Measurements from ENCODE around the gene ZGLP1. TPM values are rescaled to one million over a fixed set of nuclear protein-coding genes. Genes with fewer than 3 reads are reported as not detected.

Gene ZGLP1
- total and polyA plus RNA-seq, 9 donors: 0.27 to 5.6 (median 3.0) TPM

- peak overlapping the region; percentile 78 to 89 for H3K27ac ChIP-seq
- 22 to 26% (median 25%) methylated on average over 18 of the region's 18 CpGs for WGBS, 3 donors
These were observed 22.7 kb upstream of the ZGLP1 start for GRCh38 chr19:10332158-10332964.

DNA sequence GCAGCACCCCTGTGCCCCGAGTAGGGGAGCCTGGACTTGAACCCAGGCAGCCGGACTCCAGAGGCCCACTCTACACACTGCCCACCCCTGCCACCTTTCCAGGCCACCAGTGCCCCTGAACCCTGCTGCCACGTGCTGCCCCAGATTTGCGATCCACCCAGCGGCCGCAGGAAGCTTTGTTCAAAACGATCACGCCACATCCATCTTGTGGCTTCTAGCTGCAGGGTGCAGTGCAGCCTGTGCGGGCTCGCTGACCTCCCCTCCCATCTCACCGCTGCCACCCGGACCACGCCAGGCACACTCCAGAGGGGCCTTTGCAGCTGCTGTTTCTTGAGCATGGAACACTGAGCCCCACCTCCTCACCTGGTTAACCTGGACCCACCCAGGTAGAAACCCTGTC lies 19.9 kb upstream of the ZGLP1 start:
- no peak overlapping the region for H3K4me3 ChIP-seq
- DNase-seq: no peak
- no peaks in the 10 kb centered on the region for H3K36me3 ChIP-seq
- no peak overlapping the region for H3K27ac ChIP-seq
- 90 to 92% (median 92%) methylated on average over 13 of the region's 13 CpGs for WGBS, 3 donors
- TF ChIP-seq, protein P1, sequence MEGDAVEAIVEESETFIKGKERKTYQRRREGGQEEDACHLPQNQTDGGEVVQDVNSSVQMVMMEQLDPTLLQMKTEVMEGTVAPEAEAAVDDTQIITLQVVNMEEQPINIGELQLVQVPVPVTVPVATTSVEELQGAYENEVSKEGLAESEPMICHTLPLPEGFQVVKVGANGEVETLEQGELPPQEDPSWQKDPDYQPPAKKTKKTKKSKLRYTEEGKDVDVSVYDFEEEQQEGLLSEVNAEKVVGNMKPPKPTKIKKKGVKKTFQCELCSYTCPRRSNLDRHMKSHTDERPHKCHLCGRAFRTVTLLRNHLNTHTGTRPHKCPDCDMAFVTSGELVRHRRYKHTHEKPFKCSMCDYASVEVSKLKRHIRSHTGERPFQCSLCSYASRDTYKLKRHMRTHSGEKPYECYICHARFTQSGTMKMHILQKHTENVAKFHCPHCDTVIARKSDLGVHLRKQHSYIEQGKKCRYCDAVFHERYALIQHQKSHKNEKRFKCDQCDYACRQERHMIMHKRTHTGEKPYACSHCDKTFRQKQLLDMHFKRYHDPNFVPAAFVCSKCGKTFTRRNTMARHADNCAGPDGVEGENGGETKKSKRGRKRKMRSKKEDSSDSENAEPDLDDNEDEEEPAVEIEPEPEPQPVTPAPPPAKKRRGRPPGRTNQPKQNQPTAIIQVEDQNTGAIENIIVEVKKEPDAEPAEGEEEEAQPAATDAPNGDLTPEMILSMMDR (IDR thresholded peaks at IDR 0.05): no peak
- no peak for TF ChIP-seq EP300 (IDR thresholded peaks at IDR 0.05)
- TF ChIP-seq POLR2A (IDR thresholded peaks at IDR 0.05): no peak
- intact Hi-C loops (cut with DNase I): no loop called here
- no peaks in the 10 kb centered on the region for H3K9me3 ChIP-seq
- H3K27me3 ChIP-seq: no peaks in the 10 kb centered on the region
- H3K4me1 ChIP-seq (ENCODE audit: insufficient read depth): peaks cover 10% of the 10 kb centered on the region

More at GRCh38 chr19:10332158-10332964, 22.7 kb upstream of the ZGLP1 start:
- H3K36me3 ChIP-seq: no peaks in the 10 kb centered on the region
- intact Hi-C loops (cut with DNase I): loop anchor here in 1 of 4 donors (5.0 kb wide), 1 partner anchor 50 kb away; the partner anchor contains the start of gene TYK2
- H3K4me1 ChIP-seq (ENCODE audit: insufficient read depth): peaks cover 12% of the 10 kb centered on the region
- TF ChIP-seq, protein P1 (IDR thresholded peaks at IDR 0.05): no peak
- no peak for TF ChIP-seq POLR2A (IDR thresholded peaks at IDR 0.05)
- no peak for TF ChIP-seq EP300 (IDR thresholded peaks at IDR 0.05)
- H3K9me3 ChIP-seq: no peaks in the 10 kb centered on the region
- no peak for DNase-seq
- H3K27me3 ChIP-seq: no peaks in the 10 kb centered on the region
- peak overlapping the region; percentile 91 for H3K4me3 ChIP-seq

- Histone ChIP-seq H3K4me1 (ENCODE audit: insufficient read depth) (peaks cover 5% of the 10 kb centered on the region), H3K36me3 (no peaks in the 10 kb centered on the region), H3K27ac (no peak overlapping the region), H3K27me3 (no peaks in the 10 kb centered on the region), H3K4me3 (no peak overlapping the region), H3K9me3 (no peaks in the 10 kb centered on the region)
- intact Hi-C loops (cut with DNase I): no loop called here
- WGBS, 3 donors: 91 to 92% (median 92%) methylated on average over 36 to 41 of the region's 41 CpGs
- TF ChIP-seq, protein P1 (IDR thresholded peaks at IDR 0.05): no peak
- TF ChIP-seq POLR2A (IDR thresholded peaks at IDR 0.05) (no peak), EP300 (IDR thresholded peaks at IDR 0.05) (no peak)
- DNase-seq: no peak
These were observed 19.2 kb upstream of the ZGLP1 start for GRCh38 chr19:10328558-10329429.

GRCh38 chr19:10327793-10328192 lies 18.2 kb upstream of the ZGLP1 start:
- TF ChIP-seq POLR2A (IDR thresholded peaks at IDR 0.05): no peak
- no peak for TF ChIP-seq EP300 (IDR thresholded peaks at IDR 0.05)
- TF ChIP-seq, protein P1 (IDR thresholded peaks at IDR 0.05): no peak
- Histone ChIP-seq H3K4me3 (no peak overlapping the region), H3K36me3 (no peaks in the 10 kb centered on the region), H3K9me3 (no peaks in the 10 kb centered on the region), H3K4me1 (ENCODE audit: insufficient read depth) (peaks cover 4% of the 10 kb centered on the region), H3K27me3 (no peaks in the 10 kb centered on the region), H3K27ac (no peak overlapping the region)
- intact Hi-C loops (cut with DNase I): no loop called here
- 85 to 89% (median 88%) methylated on average over 7 of the region's 7 CpGs for WGBS, 3 donors
- DNase-seq: no peak

All from ovary (tissue), 9 donors.